GM21825 (cell line): Measurements from ENCODE around the gene TUBB1.
A peak's percentile ranks its signal among the peaks of the same experiment; 100 is the strongest.
"Not testable (repeated sequence)": the region's sequence is repeated elsewhere in the genome, so short reads cannot be mapped to it uniquely, and the experiment has no call there.

ENCODE experiments used
- ATAC-seq: cut with Tn5 transposase; IDR thresholded peaks from one replicate; pipeline ENCODE4 v1.9.1; 2021; ENCODE audit warnings: mild to moderate bottlenecking, moderate library complexity; ENCODE audit not compliant: unreplicated experiment

TUBB1 gene

GRCh38 chr20:59004763-59005522 is 14.3 kb upstream of the TUBB1 start:
- peak; percentile 54 for ATAC-seq

- no peak for ATAC-seq
These were observed 13.6 kb upstream of the TUBB1 start for GRCh38 chr20:59005523-59006166.

GRCh38 chr20:59006167-59006863 is 12.9 kb upstream of the TUBB1 start:
- no peak for ATAC-seq

DNA sequence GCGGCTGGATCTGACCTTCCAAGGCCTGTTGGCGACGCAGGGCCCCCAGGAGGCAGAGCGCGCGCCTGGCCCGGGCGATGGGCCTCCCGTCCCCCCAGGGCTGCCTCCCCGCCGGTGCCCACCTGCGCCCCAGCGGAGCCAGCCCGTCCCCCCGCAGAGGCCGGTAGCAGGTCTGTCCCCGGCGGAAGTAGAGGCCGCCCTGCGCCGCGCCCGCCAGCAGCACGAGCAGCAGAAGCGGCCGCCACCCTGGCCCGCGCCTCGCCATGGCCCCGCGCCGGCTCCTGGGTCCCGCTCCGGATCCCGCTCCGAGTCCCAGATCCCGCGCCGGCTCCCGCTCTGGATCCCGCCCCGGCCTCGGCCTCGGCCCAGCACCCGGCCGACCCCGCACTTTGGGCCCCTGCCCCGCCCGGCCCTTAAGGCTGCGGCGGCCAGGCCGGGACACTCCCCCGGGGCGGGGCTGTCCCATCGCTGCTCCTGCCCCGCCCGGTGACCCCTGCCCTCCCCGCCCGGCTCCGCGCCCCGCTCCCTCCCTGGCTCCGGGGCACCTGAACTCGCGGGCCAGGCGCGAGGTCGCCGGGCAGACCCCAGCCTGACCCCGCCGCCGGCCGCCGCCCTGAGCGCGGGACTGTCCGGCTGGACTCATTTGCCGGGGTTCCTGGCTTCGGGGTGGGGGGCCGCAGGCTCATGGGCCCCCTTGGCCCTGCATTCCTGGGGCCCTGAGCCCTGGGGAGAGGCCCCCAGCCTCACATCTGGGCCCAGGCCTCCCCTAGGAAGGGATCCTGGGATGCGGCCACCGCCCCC is 12.2 kb upstream of the TUBB1 start, which contains the start of gene CTSZ:
Gene CTSZ (minus strand): TSS at position 391 of the 801 bp plus-strand sequence. CDS start 126 bp downstream, at position 265.
- ATAC-seq: peak; percentile 21

DNA sequence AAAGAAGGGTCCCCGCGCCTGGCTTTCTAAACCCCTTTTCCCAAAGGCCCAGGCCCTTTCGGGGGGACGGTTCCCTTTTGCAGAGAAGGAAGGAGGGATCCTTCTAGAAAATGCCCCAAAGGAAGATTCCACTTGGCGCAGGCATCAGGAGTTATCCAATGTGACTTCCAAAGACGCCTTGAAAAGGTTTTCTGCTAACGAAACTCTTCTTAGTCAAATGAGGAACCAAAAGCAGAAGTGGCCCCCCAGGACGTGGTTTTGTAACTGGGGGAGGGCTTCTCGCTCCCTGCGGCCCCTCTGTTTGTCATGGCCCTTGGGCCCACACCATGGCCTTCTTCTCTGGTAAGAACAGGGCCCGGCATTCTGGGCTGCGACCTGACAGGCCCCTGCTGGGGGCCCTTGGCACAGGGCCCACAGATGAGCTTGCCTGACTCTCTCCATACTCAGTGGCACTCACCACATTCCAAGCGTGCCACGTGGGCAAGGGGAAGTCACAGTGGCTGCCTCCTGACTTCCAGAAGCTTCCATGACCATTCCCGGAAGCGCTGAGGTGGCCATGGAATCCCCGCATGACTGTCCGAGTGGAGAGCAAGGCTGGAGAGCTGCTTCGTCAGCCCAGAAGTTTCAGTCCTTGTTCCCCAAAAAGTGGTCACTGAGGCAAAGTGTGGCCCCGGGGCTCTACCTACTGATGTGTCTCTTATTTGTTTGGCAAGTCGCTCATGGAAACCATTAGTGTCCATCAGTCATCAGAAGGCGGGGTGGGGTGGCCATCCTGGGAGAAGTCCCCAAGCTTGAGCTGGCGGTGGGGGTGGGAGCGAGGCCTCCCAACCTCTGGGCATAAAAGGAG is 11.3 kb upstream of the TUBB1 start:
- ATAC-seq: peak; percentile 27

DNA sequence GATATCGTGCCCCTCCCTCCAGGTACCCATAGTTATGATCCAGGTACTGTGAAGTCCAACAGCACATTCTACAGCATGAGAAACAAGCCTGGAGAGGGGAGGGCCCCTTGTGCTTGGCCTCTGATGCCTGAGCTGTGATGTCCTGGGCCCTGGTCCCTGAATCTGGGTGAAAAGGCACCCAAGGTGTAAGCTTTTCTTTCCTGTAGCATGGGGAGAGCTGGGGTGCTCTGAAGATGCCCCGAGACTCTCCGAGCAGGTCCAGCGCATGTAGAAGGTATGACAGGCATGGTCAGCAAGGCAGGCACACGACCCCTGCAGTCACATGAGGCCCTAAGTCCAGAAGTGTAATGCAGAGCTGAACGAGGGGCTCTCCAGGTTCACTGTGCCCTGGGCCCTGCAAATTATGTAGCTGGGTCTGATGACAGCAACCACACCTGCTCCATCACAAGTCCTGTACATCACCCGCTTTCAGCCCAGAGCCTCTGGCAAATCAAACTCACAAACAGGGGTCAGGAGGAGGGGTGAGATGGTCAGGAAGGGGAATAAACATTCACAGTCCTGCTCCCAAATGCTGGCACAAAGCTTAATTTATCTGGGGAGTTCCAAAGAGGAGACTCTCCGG is 10.4 kb upstream of the TUBB1 start:
- no peak for ATAC-seq

DNA sequence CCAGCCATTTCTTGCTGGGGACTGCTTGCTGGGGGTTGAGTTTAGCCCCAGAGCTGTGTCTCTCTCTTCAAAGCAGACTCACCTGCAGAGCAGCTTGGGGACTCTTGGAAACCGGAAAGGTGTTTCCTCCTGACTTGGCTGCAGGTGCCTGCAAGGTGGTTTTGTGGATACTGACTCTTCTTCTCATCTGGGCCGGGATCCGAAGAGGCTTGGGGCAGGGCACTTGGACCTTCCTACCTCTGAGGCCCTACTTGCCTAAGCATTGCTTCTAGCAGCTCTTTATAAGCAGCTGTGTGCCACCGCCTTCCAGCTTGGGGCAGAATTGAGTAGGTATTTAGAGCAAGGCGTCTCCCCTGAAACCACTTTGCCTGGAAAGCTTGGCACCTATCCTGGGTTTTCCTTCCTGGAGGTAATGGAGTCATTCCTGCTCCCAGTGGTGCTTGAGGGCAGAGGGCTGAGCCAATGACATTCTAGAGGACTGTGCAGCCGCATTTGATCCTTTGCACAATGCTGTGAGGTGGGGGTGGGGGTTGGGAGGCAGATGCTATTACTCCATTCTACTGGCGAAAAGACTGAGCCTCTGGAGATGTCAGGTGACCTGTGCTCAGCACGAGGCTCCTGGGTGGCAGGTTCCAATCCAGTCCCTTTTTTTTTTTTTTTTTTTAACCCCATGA is 8.8 kb upstream of the TUBB1 start:
- ATAC-seq: no peak

- ATAC-seq: no peak
These were observed 8.0 kb upstream of the TUBB1 start for GRCh38 chr20:59010995-59011873.

DNA sequence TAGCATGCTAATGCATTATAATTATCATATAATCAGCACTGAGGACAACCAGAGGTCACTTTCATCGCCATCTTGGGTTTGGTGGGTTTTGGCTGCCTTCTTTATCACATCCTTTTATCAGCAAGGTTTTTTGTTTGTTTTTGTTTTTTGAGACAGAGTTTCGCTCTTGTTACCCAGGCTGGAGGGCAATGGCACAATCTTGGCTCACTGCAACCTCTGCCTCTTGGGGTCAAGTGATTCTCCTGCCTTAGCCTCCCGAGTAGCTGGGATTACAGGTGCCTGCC is 7.4 kb upstream of the TUBB1 start:
- ATAC-seq: not testable (repeated sequence)

DNA sequence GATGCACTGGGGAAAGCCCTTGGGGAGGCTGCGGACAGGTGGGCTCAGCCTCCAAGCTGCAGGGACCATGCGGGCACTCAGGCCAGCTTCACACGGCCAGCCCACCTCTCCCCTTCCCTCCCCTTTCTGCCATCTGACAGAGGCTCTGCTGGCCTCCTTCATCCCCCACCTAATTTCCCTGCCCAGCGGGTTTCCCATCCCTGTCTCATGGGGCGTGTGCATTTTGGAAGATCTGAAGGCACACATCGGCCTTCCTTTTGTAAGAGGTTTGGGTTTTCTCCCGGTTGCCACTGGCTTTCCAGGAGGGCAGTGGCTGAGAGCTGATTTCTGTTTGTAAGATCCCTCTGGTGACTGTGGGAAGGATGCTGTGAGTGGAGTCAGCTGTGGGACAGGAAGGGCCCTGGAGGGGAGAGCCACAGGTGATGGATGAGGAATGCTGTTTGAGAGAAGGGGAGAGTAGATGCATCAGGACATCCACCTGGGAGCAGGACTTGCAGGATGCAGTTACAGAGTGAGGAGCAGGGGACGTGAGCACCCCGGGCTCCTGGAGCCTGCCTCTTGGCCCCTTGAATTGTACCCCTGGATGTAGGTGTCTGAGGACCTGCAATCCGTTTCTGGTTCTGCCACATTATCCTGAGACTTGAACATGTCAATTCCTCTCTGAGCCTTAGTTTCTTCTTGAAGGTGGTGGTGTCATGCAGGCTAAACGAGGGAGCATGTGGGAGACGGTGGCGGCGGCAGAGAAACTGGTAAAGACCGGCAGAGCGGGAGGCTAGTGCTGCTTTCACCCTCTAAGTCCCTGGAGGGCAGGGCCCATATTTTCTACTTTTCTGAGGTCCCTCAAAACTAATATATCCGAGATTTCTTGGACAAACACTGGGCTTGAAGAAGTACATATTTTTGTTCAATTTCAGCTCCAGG is 5.9 kb upstream of the TUBB1 start:
- no peak for ATAC-seq

DNA sequence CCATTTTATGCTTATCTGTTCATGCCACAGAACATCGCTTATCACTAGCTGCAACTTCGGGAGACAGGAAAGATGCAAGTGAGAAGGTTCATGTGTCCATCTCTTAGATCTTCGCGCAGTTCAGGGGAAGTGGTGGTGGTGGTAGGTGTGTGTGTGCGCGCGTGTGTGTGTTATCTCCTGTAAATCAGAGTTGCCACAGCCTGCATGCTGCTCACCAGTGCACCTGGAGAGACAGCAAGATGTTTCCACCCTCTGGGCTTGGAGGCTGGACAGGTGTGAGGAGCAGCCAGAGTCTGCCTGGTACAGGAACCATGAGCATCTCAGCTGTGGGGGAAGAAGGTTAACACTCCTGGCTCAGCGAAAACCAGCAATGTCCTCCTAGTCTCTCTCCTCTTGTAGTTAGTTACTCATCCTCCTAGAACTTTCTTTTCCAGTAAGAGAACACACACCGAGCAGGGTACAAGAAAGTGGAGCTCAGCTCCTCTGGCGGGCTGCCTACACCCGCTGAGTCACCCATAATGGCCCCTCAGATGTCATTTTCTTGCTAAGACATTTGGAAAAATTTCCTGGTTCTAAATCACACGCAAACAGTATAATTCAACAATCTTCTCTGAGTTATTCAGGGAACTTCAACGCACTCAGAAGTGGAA is 5.1 kb upstream of the TUBB1 start:
- ATAC-seq: no peak

- no peak for ATAC-seq
These were observed 4.4 kb upstream of the TUBB1 start for GRCh38 chr20:59014680-59015389.

GRCh38 chr20:59015411-59015810 is 3.8 kb upstream of the TUBB1 start:
- ATAC-seq: no peak

DNA sequence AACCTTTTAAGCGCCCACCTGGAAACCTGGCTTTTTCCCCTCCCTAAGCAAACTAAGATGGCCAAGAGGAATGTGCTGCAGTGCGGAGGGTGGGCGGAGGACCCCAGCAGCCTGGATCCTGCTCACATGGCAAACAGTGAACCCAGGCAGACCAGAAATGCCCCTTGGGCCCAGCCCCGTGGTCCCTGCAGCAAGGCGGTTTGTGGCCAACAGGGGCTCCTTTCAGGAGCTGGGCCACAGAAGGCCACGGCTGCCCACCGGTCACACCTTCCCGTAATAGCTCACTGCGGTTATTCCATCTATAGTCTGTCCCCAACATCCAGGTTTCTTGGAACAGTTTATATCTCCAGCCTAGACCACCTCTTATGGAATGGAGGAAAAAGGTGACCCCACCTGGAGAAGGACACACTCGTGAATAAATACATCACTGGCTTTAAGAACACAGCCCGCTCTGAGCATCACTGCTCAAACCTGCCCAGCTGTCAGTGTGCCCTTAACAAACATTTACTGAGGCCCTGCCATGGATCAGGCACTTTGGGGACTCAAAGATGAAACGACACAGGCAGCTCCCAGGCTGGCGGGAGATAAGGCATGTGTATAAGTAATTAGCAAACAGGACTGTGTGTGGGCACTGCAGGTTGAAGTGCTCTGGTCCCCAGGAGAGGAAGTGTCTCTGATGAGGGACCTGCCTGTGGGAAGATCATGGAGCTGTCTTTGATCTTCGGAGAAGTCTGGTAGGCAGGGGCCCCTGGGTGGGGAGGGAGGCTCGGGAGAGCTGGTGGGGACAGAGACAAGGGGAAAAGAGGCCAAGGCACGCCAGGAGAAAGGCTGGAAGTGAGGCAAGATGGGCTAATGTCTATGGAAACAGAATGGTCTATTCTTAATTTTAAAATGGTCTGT is 3.2 kb upstream of the TUBB1 start:
- no peak for ATAC-seq

GRCh38 chr20:59016795-59017492 is 2.3 kb upstream of the TUBB1 start:
- no peak for ATAC-seq
